HG02938 (cell line): ENCODE measurements around the gene ACCS.

Source experiments
- ATAC-seq: cut with Tn5 transposase; IDR thresholded peaks from one replicate; pipeline ENCODE4 v1.9.1; 2021; ENCODE audit warnings: mild to moderate bottlenecking, moderate library complexity; ENCODE audit not compliant: unreplicated experiment

ACCS gene

DNA sequence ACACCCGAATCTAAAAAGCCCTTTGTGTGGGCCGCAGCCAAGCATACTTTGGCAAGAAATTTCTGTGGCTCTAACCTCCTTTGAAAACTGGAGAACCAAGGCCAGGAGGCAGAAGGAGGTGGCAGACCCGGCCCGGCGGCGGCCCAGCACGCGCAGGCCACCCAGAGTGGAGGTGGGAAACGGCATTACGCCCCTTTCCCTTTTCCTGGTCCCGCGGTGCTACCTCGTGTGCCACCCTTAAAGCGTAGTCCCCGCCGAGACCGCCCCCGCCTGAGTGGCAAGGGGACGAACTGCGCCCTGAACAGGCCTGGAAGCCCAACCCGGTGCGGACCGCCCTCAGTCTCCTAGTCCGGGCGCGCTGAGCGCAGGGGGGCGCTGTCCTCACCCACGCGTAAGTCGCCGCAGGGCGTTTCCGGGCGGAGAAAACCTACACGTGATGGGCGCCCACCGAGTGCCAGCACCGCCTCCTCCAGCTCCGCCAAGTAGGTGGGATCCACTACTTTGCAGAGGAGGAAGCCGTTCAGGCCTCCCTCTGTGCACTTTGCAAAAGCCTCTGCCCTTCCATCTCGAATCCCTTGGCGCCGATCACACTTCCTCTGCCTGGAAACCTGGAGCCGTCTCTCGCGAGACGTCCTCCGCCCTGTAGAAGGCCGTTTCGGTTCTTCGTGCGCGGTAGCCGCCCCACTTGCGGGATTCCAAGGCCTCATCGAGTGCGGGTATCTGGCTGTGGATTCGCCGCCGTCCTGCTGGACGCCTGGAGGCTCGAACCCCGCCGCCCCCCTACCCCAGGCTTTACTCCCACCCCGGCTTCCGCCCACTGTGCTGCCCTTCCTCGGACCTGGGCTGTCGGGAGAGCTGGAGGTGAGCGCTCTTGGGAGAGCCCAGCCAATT is at the start of gene ACCS:
ACCS (plus strand) TSS at position 430 of the 891 bp plus-strand sequence. CDS start 1,358 bp downstream, outside the sequence.
- ATAC-seq = peak; percentile 93

DNA sequence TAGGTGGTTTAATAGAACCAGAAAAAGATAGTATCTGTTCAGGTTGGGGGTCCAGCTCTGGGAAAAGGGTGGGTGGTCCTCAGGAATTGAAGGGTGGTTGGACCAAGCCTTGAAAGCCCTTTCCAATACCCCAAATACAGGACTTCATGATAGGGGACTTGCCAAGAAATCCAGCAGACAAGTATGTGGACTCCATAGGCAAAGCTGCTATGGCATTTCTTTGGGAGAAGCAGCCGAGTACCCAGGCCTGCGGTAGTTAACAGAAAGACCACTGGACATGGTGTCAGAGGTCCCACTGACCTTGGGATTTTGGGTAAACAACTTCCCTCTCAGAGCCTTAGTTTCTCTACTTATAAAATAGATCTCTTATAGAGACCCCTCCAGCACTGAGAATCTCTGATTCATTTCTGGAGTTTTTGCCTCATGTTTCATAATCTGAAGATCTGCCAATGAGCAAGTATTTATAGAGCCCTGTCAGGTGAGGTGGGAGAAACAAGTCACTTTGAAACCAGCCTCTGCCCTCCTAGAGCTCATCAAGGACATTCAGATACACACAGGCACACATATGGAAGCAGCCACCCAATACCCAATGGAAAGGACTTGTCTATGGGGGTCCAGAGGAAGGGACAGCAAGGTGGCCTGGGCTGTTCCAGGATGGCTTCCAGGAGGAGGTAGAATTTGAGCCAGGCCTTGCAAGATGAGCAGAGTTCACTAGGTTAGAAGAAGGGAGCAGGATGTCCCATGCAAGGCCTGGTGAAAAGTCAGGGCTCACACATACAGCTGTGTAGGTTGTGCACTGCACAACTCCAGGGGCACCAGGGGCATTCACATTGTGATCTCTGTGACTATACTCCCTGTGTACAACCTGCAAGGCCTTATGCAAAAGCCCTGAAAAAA is 49.3 kb upstream of the ACCS start:
- ATAC-seq = no peak

DNA sequence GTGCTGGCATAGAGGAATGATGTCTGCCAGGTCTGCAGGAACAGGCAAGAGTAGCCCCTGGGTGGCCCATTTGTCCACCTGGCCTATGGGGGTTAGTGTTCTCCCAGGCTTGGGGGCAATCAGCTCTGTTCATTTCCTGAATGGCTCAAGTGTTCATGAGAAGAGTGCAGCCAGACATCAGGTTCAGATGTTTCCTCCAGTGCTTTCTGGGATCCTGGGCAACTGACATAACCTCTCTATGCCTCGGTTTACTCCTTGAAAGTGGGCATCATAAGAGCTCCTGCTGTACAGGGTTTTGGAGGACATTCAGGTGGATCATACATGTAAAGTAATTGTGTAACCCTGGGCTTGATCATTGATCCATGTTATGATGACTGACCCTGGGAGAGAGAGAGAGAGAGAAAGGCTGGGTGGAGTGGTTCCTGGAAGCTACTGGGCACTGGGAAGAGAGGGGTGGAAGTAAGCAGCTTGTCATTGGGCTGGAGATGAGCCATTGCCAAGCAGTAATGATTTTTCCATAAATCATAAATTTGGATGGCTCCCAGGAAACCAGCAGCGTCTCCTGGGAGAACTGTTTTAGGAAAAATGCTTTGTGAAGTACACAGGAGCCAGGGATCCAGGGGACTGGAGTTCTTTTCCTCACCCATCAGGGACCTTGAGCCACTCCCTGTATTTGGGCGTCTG is 48.5 kb upstream of the ACCS start:
- ATAC-seq = no peak

GRCh38 chr11:44018127-44018521 is 47.9 kb upstream of the ACCS start:
- no peak for ATAC-seq

DNA sequence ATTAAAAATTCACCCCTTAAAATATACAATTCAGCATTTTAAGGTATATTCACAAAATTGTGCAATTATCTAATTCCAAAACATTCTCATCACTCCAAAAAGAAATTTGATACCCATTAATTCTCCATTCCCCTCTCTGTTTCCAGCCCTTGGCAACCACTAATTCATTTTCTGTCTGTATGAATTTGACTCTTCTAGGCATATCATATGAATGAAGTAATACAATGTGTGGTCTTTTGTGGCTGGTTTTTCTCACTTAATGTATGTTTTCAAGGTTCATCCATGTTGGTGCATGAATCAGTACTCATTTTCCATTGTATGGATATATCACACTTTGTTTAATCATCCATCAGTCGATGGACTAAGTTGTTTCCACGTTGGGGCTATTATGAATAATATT is 47.2 kb upstream of the ACCS start:
- ATAC-seq = no peak

DNA sequence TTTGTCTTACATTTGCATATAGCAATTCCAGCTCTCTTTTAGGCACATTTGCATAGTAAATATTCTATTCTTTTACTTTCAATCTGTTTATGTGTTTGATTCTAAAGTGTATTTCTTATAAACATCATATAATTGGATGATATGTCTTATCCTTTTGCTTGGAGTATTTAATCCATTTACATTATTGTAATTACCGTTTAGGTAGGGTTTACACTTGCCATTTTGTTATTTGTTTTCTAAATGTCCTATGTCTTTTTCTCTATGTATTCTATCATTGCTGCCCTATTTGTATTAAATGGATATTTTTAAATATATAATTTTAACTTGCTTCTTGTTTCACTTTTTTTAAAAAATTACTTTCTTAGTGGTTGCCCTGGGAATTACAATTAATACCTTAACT is 41.1 kb upstream of the ACCS start:
- no peak for ATAC-seq

- no peak for ATAC-seq
Measured at GRCh38 chr11:44025727-44026126, 40.3 kb upstream of the ACCS start.

GRCh38 chr11:44028401-44028800 is 37.7 kb upstream of the ACCS start:
- no peak for ATAC-seq

DNA sequence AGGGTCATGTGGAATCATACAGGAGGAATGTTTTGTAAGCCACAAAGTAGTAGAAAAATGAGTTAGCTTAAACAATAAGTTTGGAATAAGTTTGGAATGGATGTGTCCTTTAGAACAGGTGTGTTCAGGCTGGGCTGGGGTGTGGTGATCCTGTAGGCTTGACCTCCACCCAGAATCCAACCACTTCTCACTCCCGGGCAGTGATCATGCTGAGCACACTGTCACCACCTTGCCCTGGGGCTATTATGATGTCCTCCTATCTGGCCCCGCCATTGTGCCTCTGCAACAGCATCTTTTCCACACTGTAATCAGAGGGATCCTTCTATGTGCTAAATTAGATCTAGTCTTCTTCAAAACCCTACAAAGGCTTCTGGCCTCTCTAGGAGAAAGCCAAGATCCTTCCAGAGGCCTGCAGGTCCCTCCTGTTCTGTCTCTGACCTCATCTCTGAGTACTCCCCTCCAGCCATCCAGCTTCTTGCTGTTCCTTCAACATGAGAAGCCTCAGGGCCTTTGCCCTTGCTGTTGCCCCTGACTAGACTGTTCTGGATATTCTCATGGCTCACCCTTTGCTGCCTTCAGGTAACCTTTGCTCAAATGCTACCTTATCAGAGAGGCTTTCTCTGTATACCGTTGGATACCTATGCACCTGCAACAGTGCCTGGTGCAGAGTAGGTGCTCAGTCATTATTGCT is 37.1 kb upstream of the ACCS start:
- no peak for ATAC-seq

DNA sequence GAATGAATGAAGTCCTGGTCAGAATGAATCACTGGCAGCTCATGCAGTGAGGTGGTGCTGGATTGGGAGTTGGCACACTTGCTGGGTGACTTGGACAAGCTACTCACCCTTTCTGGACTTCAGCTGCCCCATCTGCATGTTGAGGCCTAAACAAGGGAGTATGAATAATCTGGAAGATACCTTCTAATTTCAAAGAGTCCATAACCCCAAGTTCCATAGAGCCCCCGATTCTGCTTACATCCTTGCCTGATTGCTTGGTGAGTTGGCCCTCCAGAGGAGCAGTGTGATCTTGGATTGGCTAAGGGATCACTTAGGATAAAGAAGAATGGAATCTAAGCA is 36.6 kb upstream of the ACCS start:
- no peak for ATAC-seq

DNA sequence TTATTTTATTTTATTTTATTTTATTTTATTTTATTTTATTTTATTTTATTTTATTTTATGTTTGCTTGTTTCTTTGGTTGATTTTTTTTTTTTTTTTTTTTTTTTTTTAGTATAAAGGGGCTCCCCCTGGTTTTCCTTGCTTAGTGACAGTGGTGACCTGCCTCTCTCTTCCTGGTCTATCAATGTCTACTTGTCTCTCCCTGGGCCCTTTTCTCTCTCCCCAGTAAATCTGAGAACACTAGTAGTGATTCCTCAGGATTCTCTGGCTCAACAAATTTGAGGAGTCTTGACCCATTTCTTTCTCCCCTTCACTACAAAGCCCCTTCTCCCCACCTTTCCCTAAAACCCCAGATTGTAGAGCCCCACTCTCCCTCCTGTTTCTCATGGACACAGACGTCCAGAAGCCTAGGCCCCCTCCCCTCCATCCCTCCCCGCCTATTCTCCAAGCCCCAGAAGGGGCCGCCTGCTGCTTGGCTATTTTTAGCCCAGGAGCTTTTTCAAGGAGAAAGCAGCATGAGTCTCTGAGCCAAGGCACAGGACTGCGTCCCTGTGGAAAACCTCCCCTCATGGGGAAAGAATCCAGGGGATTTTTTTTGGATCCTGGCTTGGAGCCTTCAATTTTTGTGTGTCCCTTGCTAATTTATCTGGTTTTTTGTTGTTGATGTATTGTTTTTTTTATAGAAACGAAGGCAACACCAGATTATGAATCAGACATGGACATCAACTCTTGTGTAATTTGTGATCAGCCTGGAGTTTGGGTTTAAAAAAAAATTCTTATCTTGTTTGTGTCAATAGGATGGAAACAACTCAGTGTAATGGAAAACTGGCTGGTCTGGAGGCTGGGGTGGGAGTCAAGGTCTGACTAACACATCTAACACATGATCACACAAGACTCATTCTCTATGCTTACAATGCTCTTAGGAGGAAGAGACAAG is 35.8 kb upstream of the ACCS start:
- ATAC-seq = no peak

GRCh38 chr11:44030996-44031395 is 35.1 kb upstream of the ACCS start:
- ATAC-seq = no peak

- no peak for ATAC-seq
Measured at GRCh38 chr11:44031549-44031948, 34.5 kb upstream of the ACCS start.

DNA sequence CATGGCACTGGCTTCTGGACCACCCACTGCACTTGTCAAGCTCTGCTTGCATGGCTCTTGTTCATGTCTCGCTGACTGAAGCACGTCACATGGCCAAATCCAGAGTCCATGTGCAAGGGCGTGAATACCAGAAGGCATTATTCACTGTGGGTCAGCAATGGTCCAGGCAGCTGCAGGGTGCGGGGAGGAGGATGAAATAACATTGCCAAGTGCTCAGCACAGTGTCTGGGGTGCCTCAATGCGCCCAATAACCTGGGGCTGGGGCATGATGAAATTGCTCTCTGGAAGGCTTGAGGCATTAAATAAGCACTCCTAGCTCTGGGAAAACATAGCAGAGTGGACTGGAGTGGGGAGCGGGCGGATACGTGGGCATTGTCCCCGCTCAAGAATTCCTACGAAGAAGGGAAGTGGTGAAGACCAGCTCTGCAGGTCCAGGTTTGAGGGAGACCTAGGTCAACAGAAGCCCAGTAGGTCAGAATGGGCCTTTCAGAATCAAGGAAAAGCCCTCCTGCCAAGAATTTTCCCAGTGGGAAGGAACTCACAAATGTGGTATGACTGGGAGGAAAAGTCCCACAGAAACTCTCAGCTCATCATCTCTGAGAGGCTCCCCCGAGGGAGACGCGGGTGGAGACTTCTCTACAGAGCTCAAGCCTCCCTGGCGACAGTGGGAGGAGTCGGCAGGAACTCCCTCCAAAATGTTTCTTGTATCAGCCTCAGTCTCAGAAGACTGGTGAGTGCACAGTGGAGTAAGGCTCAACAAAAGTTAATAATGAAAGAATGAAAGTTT is 33.6 kb upstream of the ACCS start:
- no peak for ATAC-seq

DNA sequence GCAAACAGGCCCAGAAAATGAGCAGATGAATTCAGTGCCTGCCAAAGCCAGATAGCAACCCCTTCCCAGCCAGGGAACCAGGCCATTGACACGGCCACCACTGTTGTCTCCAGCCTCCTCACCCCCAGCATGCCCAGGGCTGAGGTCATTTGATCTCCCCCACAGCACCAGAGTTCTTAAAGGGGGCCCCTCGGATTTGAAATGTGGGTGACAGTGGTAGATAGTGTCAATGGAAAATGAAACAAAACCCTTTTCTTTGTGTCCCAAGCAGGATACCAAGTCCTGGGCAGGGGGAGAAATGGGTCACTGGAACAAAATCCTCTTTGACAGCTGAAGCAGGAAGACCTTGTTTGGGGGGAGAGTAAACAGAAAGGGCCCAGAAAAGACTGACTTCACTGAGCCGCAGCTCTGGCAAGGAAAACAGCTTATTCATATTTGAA is 32.6 kb upstream of the ACCS start:
- ATAC-seq = no peak

- ATAC-seq = no peak
Measured at GRCh38 chr11:44033856-44034255, 32.2 kb upstream of the ACCS start.

- ATAC-seq = no peak
Measured at GRCh38 chr11:44034639-44035038, 31.4 kb upstream of the ACCS start.

- peak; percentile 86 for ATAC-seq
Measured at GRCh38 chr11:44036811-44037657, 29.0 kb upstream of the ACCS start.
